Calu3 (cell line): Measurements from ENCODE around the gene SLC4A2. TPM values are rescaled to one million over a fixed set of nuclear protein-coding genes. Genes with fewer than 3 reads are reported as not detected.
"Not testable (repeated sequence)": the region's sequence is repeated elsewhere in the genome, so short reads cannot be mapped to it uniquely, and the experiment has no call there.

Experiments
- Bru-seq: library from RNA; stranded (reverse); fragments of 400-500 nt; gene quantifications from one replicate; lab custom pipeline; 2021; lab: Mats Ljungman, UMichigan
- BruChase-seq, 2 experiments: library from RNA; stranded (reverse); fragments of 400-500 nt; gene quantifications; one replicate each; lab custom pipeline; 2021; lab: Mats Ljungman, UMichigan
- BruUV-seq: library from RNA; stranded (reverse); fragments of 400-500 nt; replicated peaks from 2 replicates; lab custom pipeline; 2021; lab: Mats Ljungman, UMichigan
- CTCF ChIA-PET: fragments of 300-600 bp; sonication (Branson Sonifier 250); formaldehyde crosslinking; loops from one replicate; lab custom pipeline; 2022; ENCODE audit warnings: antibody characterized with exemption; lab: Charles Lee
- DNase-seq: peaks from one replicate; pipeline ENCODE4 v3.0.0; 2022
- H3K27ac Mint-ChIP-seq: one replicate; pipeline ENCODE4 v1.8.0; 2022; ENCODE audit warnings: mixed read lengths; ENCODE audit not compliant: unreplicated experiment
- H3K27me3 Mint-ChIP-seq: one replicate; pipeline ENCODE4 v1.8.0; 2022; ENCODE audit warnings: mixed read lengths; ENCODE audit not compliant: unreplicated experiment
- H3K36me3 Mint-ChIP-seq: one replicate; pipeline ENCODE4 v1.8.0; 2022; ENCODE audit warnings: mild to moderate bottlenecking, moderate library complexity, mixed read lengths; ENCODE audit not compliant: insufficient read depth, unreplicated experiment
- H3K4me1 Mint-ChIP-seq: one replicate; pipeline ENCODE4 v1.8.0; 2022; ENCODE audit warnings: mild to moderate bottlenecking, low read depth, mixed read lengths; ENCODE audit not compliant: unreplicated experiment
- H3K4me3 Mint-ChIP-seq: one replicate; pipeline ENCODE4 v1.8.0; 2022; ENCODE audit warnings: mild to moderate bottlenecking, low read depth, moderate library complexity, mixed read lengths; ENCODE audit not compliant: unreplicated experiment
- H3K9me3 Mint-ChIP-seq: one replicate; pipeline ENCODE4 v1.8.0; 2022; ENCODE audit warnings: low read depth, mixed read lengths; ENCODE audit not compliant: unreplicated experiment
- CTCF ChIP-seq: fragments of 200-600 bp; IDR thresholded peaks from one replicate; pipeline ENCODE4 v1.8.0; 2022; ENCODE audit warnings: antibody characterized with exemption; ENCODE audit not compliant: unreplicated experiment
- intact Hi-C: fragments of 100-400 bp; cut with micrococcal nuclease; formaldehyde crosslinking; loops from one replicate; pipeline ENCODE4 v1.10.0; 2022; ENCODE audit not compliant: unreplicated experiment
- long read RNA-seq: library from polyadenylated mRNA; stranded (forward); transcript quantifications from one replicate; pipeline ENCODE4 v2.0.0, GENCODE V29; 2022
- total RNA-seq: library from RNA; stranded (reverse); gene quantifications from 2 replicates; pipeline ENCODE4 v1.2.3, GENCODE V29; 2022

SLC4A2 gene
- total RNA-seq (194 and 209 TPM in 2 replicates), Bru-seq, nascent RNA (percentile 60 among the genes with signal in this experiment), BruChase-seq, experiment 1, labeled RNA remaining after a 6-hour chase (percentile 84 among the genes with signal in this experiment), BruChase-seq, experiment 2, labeled RNA remaining after a 2-hour chase (percentile 77 among the genes with signal in this experiment)
- long read RNA-seq, full-length matches to known transcripts, result 48 of 152 reads
- long read RNA-seq, partial matches to known transcripts, result 79 of 152 reads
- long read RNA-seq, other reads (novel, unspliced or antisense), result 25 of 152 reads

- H3K4me3 Mint-ChIP-seq, result peak within 1 kb of the TSS; percentile 94
- H3K36me3 Mint-ChIP-seq, result peaks cover 74% of the 10 kb centered on the region
- no peaks in the 10 kb centered on the region for H3K9me3 Mint-ChIP-seq
- BruUV-seq, result no TSS peak
- peaks cover 33% of the 10 kb centered on the region for H3K4me1 Mint-ChIP-seq
- peak; percentile 89 for DNase-seq
- CTCF ChIA-PET, result interaction anchor here (1.2 kb wide), 2 partner anchors 9 to 32 kb away, joined by 3 read pairs; no protein-coding TSS in a partner anchor
- intact Hi-C loops, result no loop called here
- peak; percentile 85 for TF ChIP-seq CTCF
- H3K27ac Mint-ChIP-seq, result peak within 1 kb of the TSS; percentile 67
- no peaks in the 10 kb centered on the region for H3K27me3 Mint-ChIP-seq
Measured at GRCh38 chr7:151059367-151060112, at the start of gene SLC4A2. TSS of gene SLC4A2 (plus strand) at chr7:151059589. CDS start at chr7:151061988, 2,399 bp downstream.

- Mint-ChIP-seq H3K9me3 (no peaks in the 10 kb centered on the region), H3K36me3 (no peaks in the 10 kb centered on the region), H3K27ac (no peak overlapping the region), H3K4me3 (no peak overlapping the region), H3K4me1 (peaks cover 10% of the 10 kb centered on the region), H3K27me3 (peaks cover 13% of the 10 kb centered on the region)
- DNase-seq, result no peak
- intact Hi-C loops, result no loop called here
- no TSS peak for BruUV-seq
- CTCF ChIA-PET, result interaction anchor here (0.6 to 0.7 kb wide), 2 partner anchors 36 to 1880 kb away, joined by 3 to 5 read pairs; no protein-coding TSS in a partner anchor
- TF ChIP-seq CTCF, result no peak
Measured at GRCh38 chr7:151010037-151010306, 49.4 kb upstream of the SLC4A2 start.

- no peak for TF ChIP-seq CTCF
- no TSS peak for BruUV-seq
- Mint-ChIP-seq H3K27ac (no peak overlapping the region), H3K4me3 (no peak overlapping the region), H3K9me3 (no peaks in the 10 kb centered on the region), H3K36me3 (no peaks in the 10 kb centered on the region), H3K4me1 (peaks cover 10% of the 10 kb centered on the region), H3K27me3 (peaks cover 13% of the 10 kb centered on the region)
- CTCF ChIA-PET, result interaction anchor here (0.5 to 0.8 kb wide), 2 partner anchors 17 to 42 kb away, joined by 3 read pairs; no protein-coding TSS in a partner anchor
- no peak for DNase-seq
- intact Hi-C loops, result no loop called here
Measured at GRCh38 chr7:151010307-151011096, 48.9 kb upstream of the SLC4A2 start.

GRCh38 chr7:151011097-151011409 lies 48.3 kb upstream of the SLC4A2 start:
- H3K36me3 Mint-ChIP-seq, result no peaks in the 10 kb centered on the region
- CTCF ChIA-PET, result interaction anchor here (0.5 to 0.8 kb wide), 2 partner anchors 17 to 42 kb away, joined by 3 read pairs; no protein-coding TSS in a partner anchor
- no peaks in the 10 kb centered on the region for H3K9me3 Mint-ChIP-seq
- intact Hi-C loops, result no loop called here
- TF ChIP-seq CTCF, result no peak
- no TSS peak for BruUV-seq
- no peak for DNase-seq
- peaks cover 18% of the 10 kb centered on the region for H3K27me3 Mint-ChIP-seq
- peaks cover 10% of the 10 kb centered on the region for H3K4me1 Mint-ChIP-seq
- H3K27ac Mint-ChIP-seq, result no peak overlapping the region
- H3K4me3 Mint-ChIP-seq, result no peak overlapping the region

GRCh38 chr7:151011616-151012015 lies 47.8 kb upstream of the SLC4A2 start:
- CTCF ChIA-PET, result interaction anchor here (0.5 to 0.8 kb wide), 2 partner anchors 13 to 18 kb away, joined by 3 to 4 read pairs; partner anchors contain the start of gene ATG9B
- peaks cover 23% of the 10 kb centered on the region for H3K27me3 Mint-ChIP-seq
- intact Hi-C loops, result not testable (repeated sequence)

More at GRCh38 chr7:151011616-151012015, 47.8 kb upstream of the SLC4A2 start:
- not testable (repeated sequence) for H3K36me3 Mint-ChIP-seq, H3K27ac Mint-ChIP-seq, DNase-seq, H3K9me3 Mint-ChIP-seq, BruUV-seq, H3K4me3 Mint-ChIP-seq
- H3K4me1 Mint-ChIP-seq, result peaks cover 10% of the 10 kb centered on the region
